GM18951 (cell line): ENCODE measurements around the gene OR51E2.
"Not testable (repeated sequence)": the region's sequence is repeated elsewhere in the genome, so short reads cannot be mapped to it uniquely, and the experiment has no call there.

Experiments used
- POLR2A ChIP-seq: IDR thresholded peaks from 4 replicates; pipeline ENCODE4 v1.6.1; 2011; ENCODE audit warnings: mild to moderate bottlenecking; ENCODE audit not compliant: insufficient read length, insufficient read depth; ENCODE audit errors: extremely low read depth
- in situ Hi-C: fragments of 300-500 bp; cut with MboI; formaldehyde crosslinking; loops from one replicate; pipeline ENCODE4 v1.12.0; 2022; ENCODE audit warnings: low sequenced_read_pairs, mixed read lengths, inconsistent platforms; ENCODE audit not compliant: unreplicated experiment

The OR51E2 gene, protein sequence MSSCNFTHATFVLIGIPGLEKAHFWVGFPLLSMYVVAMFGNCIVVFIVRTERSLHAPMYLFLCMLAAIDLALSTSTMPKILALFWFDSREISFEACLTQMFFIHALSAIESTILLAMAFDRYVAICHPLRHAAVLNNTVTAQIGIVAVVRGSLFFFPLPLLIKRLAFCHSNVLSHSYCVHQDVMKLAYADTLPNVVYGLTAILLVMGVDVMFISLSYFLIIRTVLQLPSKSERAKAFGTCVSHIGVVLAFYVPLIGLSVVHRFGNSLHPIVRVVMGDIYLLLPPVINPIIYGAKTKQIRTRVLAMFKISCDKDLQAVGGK

DNA sequence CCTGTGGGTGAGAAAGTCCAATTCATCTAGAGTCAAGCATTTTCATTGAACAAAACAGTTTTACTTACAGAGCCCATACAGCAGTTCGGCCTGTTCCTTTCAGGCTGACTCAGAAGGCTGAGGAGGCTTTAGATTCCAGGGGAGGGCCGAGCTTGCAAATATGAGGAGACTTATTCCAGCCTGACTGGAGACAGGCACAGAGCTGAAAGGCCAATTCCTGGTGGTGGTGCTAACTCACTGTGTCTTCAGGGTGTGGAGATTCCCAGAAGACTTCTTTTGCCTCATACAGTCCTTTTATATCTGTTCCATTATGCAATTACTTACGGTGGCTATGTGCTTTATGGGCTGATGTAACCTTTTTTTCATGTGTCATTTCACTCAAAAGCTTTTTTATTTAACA is at the start of gene OR51E2:
Gene OR51E2 (minus strand): TSS at position 269 of the 400 bp plus-strand sequence. CDS start 15,142 bp downstream, outside the sequence.
- TF ChIP-seq POLR2A: no peak
- in situ Hi-C loops: no loop called here

DNA sequence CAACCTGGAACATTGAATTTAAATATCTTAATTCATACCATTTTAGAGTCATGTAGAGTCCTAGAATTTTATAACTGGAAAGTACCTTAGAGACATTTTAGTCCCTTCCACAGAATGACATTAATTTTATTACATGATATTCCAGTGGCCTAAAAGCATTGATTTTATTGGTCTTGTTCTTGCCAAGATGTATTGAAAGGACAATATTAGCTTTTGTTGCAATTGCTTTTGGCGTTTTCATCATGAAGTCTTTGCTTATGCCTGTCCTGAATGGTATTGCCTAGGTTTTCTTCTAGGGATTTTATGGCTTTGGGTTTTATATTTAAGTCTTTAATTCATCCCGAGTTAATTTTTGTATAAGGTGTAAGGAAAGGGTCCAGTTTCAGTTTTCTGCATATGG is 43.1 kb upstream of the OR51E2 start:
- TF ChIP-seq POLR2A: no peak
- in situ Hi-C loops: no loop called here

DNA sequence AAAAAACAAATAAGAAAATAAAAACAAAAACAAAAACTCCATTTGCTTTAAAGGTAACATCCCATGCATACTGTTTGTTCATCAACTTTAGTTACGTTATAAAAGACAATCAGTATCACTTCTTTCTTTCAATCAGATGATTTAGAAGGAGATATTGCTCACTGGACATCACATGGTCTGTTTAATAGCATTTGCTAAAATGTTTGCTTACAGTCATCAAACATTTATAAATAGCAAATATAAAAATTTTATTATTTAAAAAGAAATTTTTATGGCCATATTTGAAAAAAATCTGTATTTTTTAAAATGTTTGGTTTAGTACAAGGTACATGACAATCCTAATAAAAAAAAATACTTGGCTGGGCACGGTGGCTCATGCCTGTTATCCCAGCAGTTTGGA is 29.5 kb upstream of the OR51E2 start:
- in situ Hi-C loops: no loop called here
- no peak for TF ChIP-seq POLR2A

DNA sequence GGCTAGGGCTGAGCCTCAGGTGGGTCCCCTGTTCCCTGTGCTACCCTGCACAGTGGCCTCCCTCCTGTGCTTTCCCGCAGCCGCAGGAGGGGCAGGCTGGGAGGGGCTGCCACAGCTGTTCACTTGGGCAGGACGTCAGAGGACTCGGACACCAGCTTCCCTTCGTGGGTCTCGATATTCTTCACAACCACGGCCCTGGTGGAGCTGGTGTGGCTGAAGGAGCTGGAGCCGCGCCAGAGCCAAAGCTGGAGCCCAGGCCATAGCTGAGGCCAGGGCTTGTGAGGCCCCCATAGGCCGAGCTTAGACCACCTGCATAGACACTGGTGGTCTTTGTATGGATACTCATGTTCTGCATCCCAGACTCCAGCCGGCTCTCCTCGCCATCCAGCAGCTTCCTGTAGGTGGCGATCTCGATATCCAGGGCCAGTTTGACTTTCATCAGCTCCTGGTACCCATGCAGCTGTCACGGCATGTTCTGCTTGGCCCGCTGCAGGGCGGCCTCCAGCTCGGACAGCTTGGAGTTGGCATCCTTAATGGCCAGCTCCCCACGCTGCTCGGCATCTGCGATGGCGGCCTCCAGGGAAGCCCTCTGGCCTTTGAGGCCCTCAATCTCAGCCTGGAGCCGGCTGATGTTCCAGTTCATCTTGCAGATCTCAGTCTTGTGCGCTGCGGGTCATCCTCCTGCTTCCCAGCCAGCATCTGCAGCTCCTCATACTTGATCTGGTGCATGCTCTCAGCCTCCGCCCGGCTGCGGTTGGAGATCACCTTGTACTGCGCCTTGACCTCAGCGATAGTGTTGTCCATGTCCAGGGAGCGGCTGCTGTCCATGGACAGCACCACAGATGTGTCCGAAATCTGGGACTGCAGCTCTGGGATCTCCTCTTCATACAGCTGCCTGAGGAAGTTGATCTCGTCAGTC is 25.2 kb upstream of the OR51E2 start:
- in situ Hi-C loops: not testable (repeated sequence)

DNA sequence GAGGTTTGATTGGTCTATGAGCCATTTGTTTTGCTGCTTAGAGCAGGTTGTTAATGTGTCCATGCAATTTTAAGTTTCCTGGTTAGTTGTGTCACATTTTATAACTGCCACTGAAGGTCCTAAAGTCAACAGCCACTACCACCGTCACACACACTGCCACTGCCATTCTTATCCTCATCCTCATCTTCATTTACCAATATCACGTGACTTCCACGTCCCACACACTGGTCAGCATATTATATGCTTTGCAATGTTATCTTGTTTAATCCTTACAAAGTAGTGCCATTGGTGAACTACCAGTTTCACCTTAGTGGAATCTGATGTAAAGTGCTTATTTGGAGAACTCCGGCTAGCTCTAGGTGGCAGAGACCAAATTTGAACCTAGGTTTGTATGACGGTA is 16.6 kb upstream of the OR51E2 start:
- in situ Hi-C loops: no loop called here
- TF ChIP-seq POLR2A: no peak

DNA sequence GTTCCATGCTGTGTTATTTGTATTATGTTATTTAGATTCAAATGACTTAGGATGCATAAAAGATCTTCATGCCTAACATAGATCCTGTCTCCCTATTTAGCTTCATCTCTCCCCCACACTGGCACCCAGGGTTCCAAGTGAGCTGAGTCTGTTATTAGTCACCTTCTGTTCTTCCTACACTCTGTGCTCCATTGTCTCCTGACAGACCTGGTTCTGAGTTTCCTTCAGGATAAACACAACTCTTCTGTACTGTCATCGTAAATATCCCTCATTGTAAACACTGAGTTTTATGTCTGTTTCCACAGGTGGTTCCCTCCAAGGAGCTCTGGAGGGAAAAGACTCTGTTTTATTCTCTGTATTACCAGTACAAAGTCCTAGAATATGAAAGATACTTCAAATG is 15.6 kb upstream of the OR51E2 start:
- TF ChIP-seq POLR2A: no peak

DNA sequence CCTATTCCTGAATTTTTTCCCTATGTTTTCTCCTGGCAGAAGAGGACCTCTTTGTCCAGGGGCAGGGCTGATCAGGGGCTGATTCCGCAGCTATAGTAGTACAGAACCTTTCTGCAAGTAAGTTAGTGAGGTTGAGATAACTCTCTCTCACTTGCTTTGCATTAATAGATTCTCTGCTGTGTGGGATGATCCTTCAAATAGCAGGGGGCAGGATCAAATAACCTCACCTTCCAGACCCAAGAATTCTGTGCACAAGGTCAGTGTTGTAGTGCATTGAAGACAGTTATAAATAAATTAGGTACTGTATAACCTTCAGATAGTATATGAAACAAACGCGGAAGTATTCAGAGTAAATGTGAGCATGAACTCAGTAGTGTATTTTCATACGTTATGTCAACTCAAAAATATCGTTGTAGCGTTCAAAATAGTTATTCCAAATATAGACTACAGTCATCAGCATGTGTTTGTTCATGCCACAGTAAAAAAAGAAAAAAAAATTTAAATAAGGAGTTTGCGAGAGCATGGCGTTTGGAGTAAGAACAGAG is 7.2 kb upstream of the OR51E2 start:
- in situ Hi-C loops: no loop called here
- TF ChIP-seq POLR2A: no peak

More for the DNA sequence above, 15.6 kb upstream of the OR51E2 start:
- in situ Hi-C loops: no loop called here

DNA sequence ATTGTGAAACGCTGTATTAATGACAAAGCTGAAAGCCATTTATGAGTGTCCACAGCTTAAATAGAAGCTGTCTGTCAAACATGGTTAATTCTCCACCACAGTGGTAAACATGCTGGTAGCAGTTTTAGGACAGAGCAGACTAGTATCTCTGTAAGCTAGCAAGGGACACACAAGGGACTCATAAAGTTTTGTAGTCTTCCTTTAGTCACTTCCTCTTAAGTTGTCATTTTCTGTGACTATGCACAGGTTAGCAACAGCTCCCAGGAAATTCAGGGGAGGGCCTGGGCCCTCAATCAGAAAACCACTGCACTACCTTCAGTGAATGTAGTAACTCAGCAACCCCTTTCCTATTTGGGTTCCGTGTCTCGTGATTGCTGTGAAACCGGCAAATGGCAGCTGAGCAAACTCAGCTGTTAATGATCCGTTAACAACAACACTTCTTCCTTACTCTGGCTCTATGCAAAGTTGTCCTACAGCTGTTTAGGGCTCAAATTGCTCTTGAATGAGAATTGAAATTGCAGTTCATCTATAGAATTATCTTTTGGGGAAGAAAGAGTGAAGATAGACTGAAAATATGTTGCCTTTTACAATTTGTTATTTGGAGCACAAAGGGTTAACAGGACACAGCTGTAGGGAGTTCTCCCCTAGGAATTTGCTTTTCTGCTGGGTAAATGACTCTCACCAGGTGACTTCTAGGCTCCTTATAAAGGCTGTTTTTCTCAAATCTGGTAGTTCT is 6.6 kb upstream of the OR51E2 start, which contains the start of gene MMP26:
Gene MMP26 (plus strand): TSS at position 731 of the 736 bp plus-strand sequence.
- TF ChIP-seq POLR2A: no peak
- in situ Hi-C loops: no loop called here

DNA sequence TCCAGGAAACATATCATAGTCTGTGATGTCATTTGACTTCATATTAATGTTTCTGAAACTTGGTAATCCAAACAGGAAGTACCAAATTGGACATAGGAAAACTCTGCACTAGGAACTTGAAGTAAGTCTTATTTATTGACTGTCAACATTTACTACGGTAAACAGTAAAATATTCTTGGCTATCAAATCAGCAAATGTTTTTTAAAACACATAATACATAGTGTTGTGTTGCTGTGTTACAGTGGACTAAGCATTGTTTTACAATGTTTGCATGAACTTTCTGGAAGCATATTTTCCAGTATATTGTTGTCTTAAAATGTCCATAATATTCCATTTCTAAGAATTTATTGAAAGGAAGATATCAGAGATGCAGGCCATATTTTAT is 2.8 kb upstream of the OR51E2 start:
- no peak for TF ChIP-seq POLR2A
- in situ Hi-C loops: no loop called here

DNA sequence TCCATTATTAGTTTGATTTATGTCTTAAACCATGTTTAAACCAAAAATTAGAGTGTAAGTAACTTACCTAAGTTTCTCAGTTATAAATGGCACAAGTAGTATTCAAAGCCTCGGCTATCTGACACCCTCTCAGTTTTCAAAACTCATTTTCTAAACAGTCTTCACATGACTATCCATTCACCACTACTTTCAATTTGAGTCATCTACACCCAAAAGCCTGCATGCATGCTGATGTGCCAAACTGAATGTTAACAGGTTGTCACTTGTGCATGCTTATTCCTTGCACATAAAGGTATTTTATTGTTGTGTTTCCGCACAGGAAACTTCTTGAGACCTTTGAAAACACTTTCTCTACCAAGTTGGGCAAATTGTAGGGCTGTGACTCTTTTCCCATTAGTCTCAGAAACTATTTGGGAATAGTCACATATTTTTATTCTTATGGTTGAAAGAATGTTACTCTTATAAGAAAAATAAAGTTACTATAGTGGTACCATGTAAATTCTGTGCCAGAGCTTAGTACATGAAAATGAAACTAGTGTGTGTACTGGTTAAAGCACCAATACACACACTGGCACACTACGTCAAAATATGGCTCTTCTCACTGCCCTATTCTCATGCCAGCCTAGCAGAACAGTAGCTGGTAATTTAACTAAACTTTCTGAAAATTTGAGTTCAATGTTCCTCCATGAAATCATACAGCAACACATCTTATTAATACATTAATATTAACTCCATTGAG is 2.2 kb upstream of the OR51E2 start:
- no peak for TF ChIP-seq POLR2A
- in situ Hi-C loops: no loop called here

DNA sequence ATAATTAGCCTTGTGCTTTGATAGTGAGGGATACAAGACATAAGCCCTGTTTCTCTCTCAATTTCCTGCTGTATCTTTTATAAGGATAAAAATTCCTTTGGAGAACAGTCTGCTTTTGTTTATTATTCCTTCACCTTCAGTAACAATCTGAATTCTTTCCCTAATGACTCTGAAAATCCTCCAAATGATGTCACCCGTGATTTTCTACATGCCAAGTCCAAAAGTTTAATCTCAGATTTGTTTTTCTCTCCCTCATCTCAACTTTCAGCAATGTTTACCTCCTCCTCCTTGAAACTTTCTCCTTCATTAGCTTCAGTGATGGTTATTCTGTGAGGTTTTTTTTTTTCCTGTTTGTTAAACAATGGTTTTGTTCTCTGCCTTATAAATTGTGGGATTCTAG is 2.2 kb downstream of the OR51E2 start:
- in situ Hi-C loops: no loop called here
- TF ChIP-seq POLR2A: no peak

DNA sequence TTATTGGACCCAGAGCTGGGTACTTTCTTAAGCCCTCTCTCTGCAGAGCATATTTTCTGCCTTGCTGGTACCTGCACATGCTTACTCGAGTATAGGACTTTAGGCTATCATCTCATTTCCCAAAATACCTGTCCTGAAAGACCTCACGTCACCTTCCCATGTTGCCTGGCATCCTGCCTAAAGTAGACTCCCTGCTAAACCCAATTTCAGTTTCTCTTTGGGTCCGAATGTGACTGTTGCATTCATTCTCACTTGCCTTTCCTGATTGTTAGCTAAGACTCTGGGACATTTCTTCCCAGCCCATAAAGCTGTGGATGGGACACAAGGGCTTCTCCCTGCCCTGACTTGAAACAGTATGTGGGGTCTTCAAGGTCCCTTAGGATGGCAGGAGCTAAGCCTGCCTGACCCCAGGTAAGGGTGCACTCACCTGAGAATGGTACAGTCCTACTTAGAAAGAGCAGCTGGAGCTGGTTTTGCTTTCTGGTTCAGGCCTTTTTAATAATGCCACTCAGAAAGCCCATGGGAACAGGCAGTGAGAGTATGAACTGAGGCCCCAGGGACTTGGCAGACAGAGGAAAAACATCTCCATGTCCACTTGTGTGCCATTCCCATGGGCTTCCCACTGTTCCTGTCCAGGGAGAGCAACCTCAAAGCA is 12.9 kb downstream of the OR51E2 start:
- in situ Hi-C loops: no loop called here
- no peak for TF ChIP-seq POLR2A
